Measurements from ENCODE around the gene MAPK10. TPM values are rescaled to one million over a fixed set of nuclear protein-coding genes. Genes with fewer than 3 reads are reported as not detected.

MAPK10 gene
- polyA plus RNA-seq, 3 donors, result 0.36 TPM; not detected in 2

GRCh38 chr4:86291180-86291579 lies 68.7 kb downstream of the MAPK10 start:
- no peaks in the 10 kb centered on the region for H3K9me3 ChIP-seq (replicated peaks in 1 of 2; ENCODE audit: control insufficient read depth in 1 of 2, insufficient read depth in 1 of 2, low read length in 2 of 2)
- WGBS (ENCODE audit: insufficient coverage), result no CpG with 5 or more reads among the region's 2 CpGs

GRCh38 chr4:86286726-86287125 lies 73.1 kb downstream of the MAPK10 start:
- no peak overlapping the region for H3K4me3 ChIP-seq (replicated peaks in 1 of 3; ENCODE audit: low read depth in 2 of 3, low read length in 3 of 3)
- no peak overlapping the region for H3K27ac Mint-ChIP-seq
- no peak for TF ChIP-seq CTCF (IDR thresholded peaks at IDR 0.05)
- peaks cover 0 to 3% (median 0%) of the 10 kb centered on the region in 7 donors for H3K9me3 Mint-ChIP-seq
- H3K4me2 ChIP-seq (replicated peaks; ENCODE audit: extremely low read depth, low read length, poor library complexity, severe bottlenecking), result no peak overlapping the region
- H3K36me3 ChIP-seq (replicated peaks in 1 of 2; ENCODE audit: control insufficient read depth in 1 of 2, insufficient read depth in 2 of 2, low read length in 2 of 2), result no peaks in the 10 kb centered on the region
- intact Hi-C loops (cut with micrococcal nuclease), result no loop called here
- H3K9me3 ChIP-seq (replicated peaks in 1 of 2; ENCODE audit: control insufficient read depth in 1 of 2, insufficient read depth in 1 of 2, low read length in 2 of 2), result no peaks in the 10 kb centered on the region
- H3K27me3 ChIP-seq (ENCODE audit: control insufficient read depth in 2 of 2, insufficient read depth in 2 of 2, low read length in 2 of 2), result no peaks in the 10 kb centered on the region
- WGBS (ENCODE audit: insufficient coverage), result 100% methylated on average over 1 of the region's 2 CpGs
- H3K4me1 ChIP-seq (ENCODE audit: control insufficient read depth in 1 of 2, insufficient read depth in 2 of 2, low read length in 2 of 2), result no peaks in the 10 kb centered on the region
- no peaks in the 10 kb centered on the region for H3K36me3 Mint-ChIP-seq
- H3K27ac ChIP-seq (ENCODE audit: low read depth in 1 of 2, low read length in 2 of 2), result no peak overlapping the region
- no peaks in the 10 kb centered on the region for H3K4me1 Mint-ChIP-seq
- no peaks in the 10 kb centered on the region for H3K79me2 ChIP-seq (ENCODE audit: insufficient read depth, low read length)
- no peak for DNase-seq
- H3K27me3 Mint-ChIP-seq (ENCODE audit: low read depth in 3 of 3), result no peaks in the 10 kb centered on the region
- no peak overlapping the region for H2AFZ ChIP-seq (ENCODE audit: insufficient read depth, low read depth, low read length, poor library complexity, severe bottlenecking)
- no peak overlapping the region for H3K4me3 Mint-ChIP-seq
- H3K9ac ChIP-seq (ENCODE audit: insufficient read depth, low read length, poor library complexity, severe bottlenecking), result no peak overlapping the region
- no peaks in the 10 kb centered on the region for H4K20me1 ChIP-seq (ENCODE audit: insufficient read depth, low read length)

More at GRCh38 chr4:86291180-86291579, 68.7 kb downstream of the MAPK10 start:
- intact Hi-C loops (cut with micrococcal nuclease), result no loop called here
- H2AFZ ChIP-seq (ENCODE audit: insufficient read depth, low read depth, low read length, poor library complexity, severe bottlenecking), result no peak overlapping the region
- H3K4me3 Mint-ChIP-seq, result no peak overlapping the region
- H3K4me3 ChIP-seq (replicated peaks in 1 of 3; ENCODE audit: low read depth in 2 of 3, low read length in 3 of 3), result no peak overlapping the region
- no peaks in the 10 kb centered on the region for H3K4me1 Mint-ChIP-seq
- H3K27me3 ChIP-seq (ENCODE audit: control insufficient read depth in 2 of 2, insufficient read depth in 2 of 2, low read length in 2 of 2), result no peaks in the 10 kb centered on the region
- no peak overlapping the region for H3K27ac ChIP-seq (ENCODE audit: low read depth in 1 of 2, low read length in 2 of 2)
- no peak for DNase-seq
- H3K4me2 ChIP-seq (replicated peaks; ENCODE audit: extremely low read depth, low read length, poor library complexity, severe bottlenecking), result no peak overlapping the region
- H3K36me3 ChIP-seq (replicated peaks in 1 of 2; ENCODE audit: control insufficient read depth in 1 of 2, insufficient read depth in 2 of 2, low read length in 2 of 2), result no peaks in the 10 kb centered on the region
- H3K27me3 Mint-ChIP-seq (ENCODE audit: low read depth in 3 of 3), result peaks cover 0 to 2% (median 0%) of the 10 kb centered on the region in 3 donors
- H3K9me3 Mint-ChIP-seq, result peaks cover 0 to 11% (median 2%) of the 10 kb centered on the region in 7 donors
- H3K9ac ChIP-seq (ENCODE audit: insufficient read depth, low read length, poor library complexity, severe bottlenecking), result no peak overlapping the region
- TF ChIP-seq CTCF (IDR thresholded peaks at IDR 0.05), result no peak
- H3K27ac Mint-ChIP-seq, result no peak overlapping the region
- H3K79me2 ChIP-seq (ENCODE audit: insufficient read depth, low read length), result no peaks in the 10 kb centered on the region
- no peaks in the 10 kb centered on the region for H4K20me1 ChIP-seq (ENCODE audit: insufficient read depth, low read length)
- H3K4me1 ChIP-seq (ENCODE audit: control insufficient read depth in 1 of 2, insufficient read depth in 2 of 2, low read length in 2 of 2), result no peaks in the 10 kb centered on the region
- H3K36me3 Mint-ChIP-seq, result no peaks in the 10 kb centered on the region
